Liver (tissue), 9 donors: ENCODE measurements around the gene IRF6. TPM values are rescaled to one million over a fixed set of nuclear protein-coding genes. Genes with fewer than 3 reads are reported as not detected.

Source experiments
- DNase-seq: peaks from one replicate; pipeline ENCODE4 v3.0.0-alpha.2; 2017; ENCODE audit warnings: low spot score
- H3K27ac ChIP-seq, 2 donors: one replicate each; pipeline ENCODE4 v1.7.0; 2013; ENCODE audit warnings: inconsistent platforms in 2 of 2, low read length in 2 of 2, control low read depth in 1 of 2, low read depth in 1 of 2, mild to moderate bottlenecking in 1 of 2
- H3K27me3 ChIP-seq, 4 donors: one replicate each; pipeline versions ENCODE4 v1.6.1 to v1.7.0; 2013; ENCODE audit warnings: low read length in 3 of 4, inconsistent platforms in 1 of 4, mild to moderate bottlenecking in 1 of 4, moderate library complexity in 1 of 4; ENCODE audit not compliant: control insufficient read depth in 4 of 4, insufficient read depth in 4 of 4
- H3K36me3 ChIP-seq, 4 donors: one replicate each; pipeline versions ENCODE4 v1.6.1 to v1.7.0; 2013; ENCODE audit warnings: low read length in 3 of 4, mild to moderate bottlenecking in 3 of 4, low read depth in 1 of 4, moderate library complexity in 1 of 4; ENCODE audit not compliant: control insufficient read depth in 4 of 4, insufficient read depth in 3 of 4
- H3K4me1 ChIP-seq, 4 donors: one replicate each; pipeline versions ENCODE4 v1.6.1 to v1.7.0; 2013; ENCODE audit warnings: low read length in 3 of 4, mild to moderate bottlenecking in 3 of 4, moderate library complexity in 1 of 4; ENCODE audit not compliant: control insufficient read depth in 4 of 4, insufficient read depth in 4 of 4
- H3K4me3 ChIP-seq, 3 donors: one replicate each; pipeline versions ENCODE4 v1.6.1 to v1.7.0; 2013; ENCODE audit warnings: low read length in 3 of 3, control low read depth in 1 of 3, low read depth in 1 of 3, mild to moderate bottlenecking in 1 of 3
- H3K9ac ChIP-seq, 2 donors: one replicate each; pipeline ENCODE4 v1.7.0; 2013; ENCODE audit warnings: low read length in 2 of 2, mild to moderate bottlenecking in 2 of 2, moderate library complexity in 2 of 2, control low read depth in 1 of 2, low read depth in 1 of 2
- H3K9me3 ChIP-seq, 4 donors: one replicate each; pipeline versions ENCODE4 v1.6.1 to v1.7.0; 2013; ENCODE audit warnings: low read length in 3 of 4; ENCODE audit not compliant: control insufficient read depth in 4 of 4
- EGR1 ChIP-seq, 2 donors: IDR thresholded peaks; 2 replicates each; pipeline ENCODE4 v1.6.1; 2016 to 2018; ENCODE audit warnings: antibody characterized with exemption in 2 of 2, low read depth in 2 of 2
- FOXA1 ChIP-seq: IDR thresholded peaks from 2 replicates; pipeline ENCODE4 v1.6.1; 2016; ENCODE audit warnings: antibody characterized with exemption
- FOXA2 ChIP-seq: IDR thresholded peaks from 2 replicates; pipeline ENCODE4 v1.6.1; 2016; ENCODE audit warnings: antibody characterized with exemption
- GABPA ChIP-seq, 2 donors: IDR thresholded peaks in 1 of 2; conservative IDR thresholded peaks in 1 of 2; 2 replicates each; pipeline ENCODE4 v1.6.1; 2016; ENCODE audit warnings: antibody characterized with exemption in 2 of 2, mild to moderate bottlenecking in 1 of 2, moderate library complexity in 1 of 2
- HNF4A ChIP-seq, 2 donors: conservative IDR thresholded peaks; 2 replicates each; pipeline ENCODE4 v1.6.1; 2016; ENCODE audit warnings: antibody characterized with exemption in 2 of 2, mild to moderate bottlenecking in 2 of 2
- HNF4G ChIP-seq: IDR thresholded peaks from 2 replicates; pipeline ENCODE4 v1.6.1; 2016; ENCODE audit warnings: antibody characterized with exemption
- JUND ChIP-seq, 2 donors: IDR thresholded peaks; 2 replicates each; pipeline ENCODE4 v1.6.1; 2016; ENCODE audit warnings: antibody characterized with exemption in 2 of 2
- NR2F2 ChIP-seq: IDR thresholded peaks from 2 replicates; pipeline ENCODE4 v1.6.1; 2016; ENCODE audit warnings: antibody characterized with exemption
- RAD21 ChIP-seq, 2 donors: IDR thresholded peaks; 2 replicates each; pipeline ENCODE4 v1.6.1; 2016; ENCODE audit warnings: antibody characterized with exemption in 2 of 2, mild to moderate bottlenecking in 2 of 2
- RXRA ChIP-seq, 2 donors: IDR thresholded peaks; 2 replicates each; pipeline ENCODE4 v1.6.1; 2017 to 2018; ENCODE audit warnings: antibody characterized with exemption in 2 of 2, mild to moderate bottlenecking in 1 of 2
- SP1 ChIP-seq: IDR thresholded peaks from 2 replicates; pipeline ENCODE4 v1.6.1; 2018; ENCODE audit warnings: antibody characterized with exemption, mild to moderate bottlenecking
- TAF1 ChIP-seq: conservative IDR thresholded peaks from 2 replicates; pipeline ENCODE4 v1.6.1; 2016; ENCODE audit warnings: antibody characterized with exemption, mild to moderate bottlenecking
- YY1 ChIP-seq: IDR thresholded peaks from 2 replicates; pipeline ENCODE4 v1.6.1; 2016; ENCODE audit warnings: antibody characterized with exemption, mild to moderate bottlenecking
- ZBTB33 ChIP-seq: IDR thresholded peaks from 2 replicates; pipeline ENCODE4 v1.6.1; 2016; ENCODE audit warnings: antibody characterized with exemption
- WGBS: extraction: QIAGEN DNeasy Blood & Tissue Kit; methylation state at CpG from one replicate; pipeline ENCODE4 v1.1.7; 2013; 5-methylcytosine and 5-hydroxymethylcytosine counted together
- polyA plus RNA-seq, 2 donors: library from polyadenylated mRNA; stranded (reverse) in 1 of 2; unstranded in 1 of 2; fragments of 200-250 nt in 1 of 2; fragments of >200 nt in 1 of 2; fragmentation: Nextera tagmentation in 1 of 2; extraction: Ambion mirVana in 1 of 2; gene quantifications; one replicate each; pipeline versions ENCODE4 v1.2.1 to v1.2.3, GENCODE V29; 2013 to 2015
- total RNA-seq, 2 donors: library from RNA; depleted of rRNA; stranded (reverse); fragments of >200 nt; gene quantifications; one replicate each; pipeline ENCODE4 v1.2.3, GENCODE V29; 2014
- TF ChIP-seq, protein P1 (sequence below): fragments of 150-350 bp; IDR thresholded peaks from 2 replicates; pipeline ENCODE4 v1.5.1; 2017; ENCODE audit warnings: improper control_type of control experiment, low read depth, low read length; ENCODE audit not compliant: missing input control
- TF ChIP-seq, protein P2 (sequence below): IDR thresholded peaks from 2 replicates; pipeline ENCODE4 v1.6.1; 2016; ENCODE audit warnings: antibody characterized with exemption
- TF ChIP-seq, protein P3 (sequence below): IDR thresholded peaks from 2 replicates; pipeline ENCODE4 v1.6.1; 2016; ENCODE audit warnings: antibody characterized with exemption, mild to moderate bottlenecking
- TF ChIP-seq, protein P4 (sequence below): IDR thresholded peaks from 2 replicates; pipeline ENCODE4 v1.6.1; 2016; ENCODE audit warnings: antibody characterized with exemption
- donor health status: healthy.
- donor health status: healthy.
- donor health status: healthy.
- donor health status: healthy.
- donor health status: healthy.

Gene IRF6
- total and polyA plus RNA-seq, 4 donors = 0.51 to 29.3 (median 14.3) TPM

- no peaks in the 10 kb centered on the region for H3K27me3 ChIP-seq
- TF ChIP-seq YY1 (no peak), EGR1 (IDR thresholded peaks at IDR 0.05; ENCODE audit: low read depth in 2 of 2) (no peak), NR2F2 (no peak), HNF4G (no peak), RAD21 (IDR thresholded peaks at IDR 0.05) (no peak), ZBTB33 (no peak), GABPA (IDR thresholded peaks at IDR 0.05 in 1 of 2, conservative IDR thresholded peaks at IDR 0.05 in 1 of 2) (no peak), FOXA1 (no peak), FOXA2 (no peak), RXRA (IDR thresholded peaks at IDR 0.05) (no peak), SP1 (no peak), TAF1 (no peak), JUND (IDR thresholded peaks at IDR 0.05) (no peak), HNF4A (conservative IDR thresholded peaks at IDR 0.05) (no peak)
- TF ChIP-seq, protein P1, sequence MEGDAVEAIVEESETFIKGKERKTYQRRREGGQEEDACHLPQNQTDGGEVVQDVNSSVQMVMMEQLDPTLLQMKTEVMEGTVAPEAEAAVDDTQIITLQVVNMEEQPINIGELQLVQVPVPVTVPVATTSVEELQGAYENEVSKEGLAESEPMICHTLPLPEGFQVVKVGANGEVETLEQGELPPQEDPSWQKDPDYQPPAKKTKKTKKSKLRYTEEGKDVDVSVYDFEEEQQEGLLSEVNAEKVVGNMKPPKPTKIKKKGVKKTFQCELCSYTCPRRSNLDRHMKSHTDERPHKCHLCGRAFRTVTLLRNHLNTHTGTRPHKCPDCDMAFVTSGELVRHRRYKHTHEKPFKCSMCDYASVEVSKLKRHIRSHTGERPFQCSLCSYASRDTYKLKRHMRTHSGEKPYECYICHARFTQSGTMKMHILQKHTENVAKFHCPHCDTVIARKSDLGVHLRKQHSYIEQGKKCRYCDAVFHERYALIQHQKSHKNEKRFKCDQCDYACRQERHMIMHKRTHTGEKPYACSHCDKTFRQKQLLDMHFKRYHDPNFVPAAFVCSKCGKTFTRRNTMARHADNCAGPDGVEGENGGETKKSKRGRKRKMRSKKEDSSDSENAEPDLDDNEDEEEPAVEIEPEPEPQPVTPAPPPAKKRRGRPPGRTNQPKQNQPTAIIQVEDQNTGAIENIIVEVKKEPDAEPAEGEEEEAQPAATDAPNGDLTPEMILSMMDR = no peak
- TF ChIP-seq, protein P2, sequence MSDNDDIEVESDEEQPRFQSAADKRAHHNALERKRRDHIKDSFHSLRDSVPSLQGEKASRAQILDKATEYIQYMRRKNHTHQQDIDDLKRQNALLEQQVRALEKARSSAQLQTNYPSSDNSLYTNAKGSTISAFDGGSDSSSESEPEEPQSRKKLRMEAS = no peak
- TF ChIP-seq, protein P3, sequence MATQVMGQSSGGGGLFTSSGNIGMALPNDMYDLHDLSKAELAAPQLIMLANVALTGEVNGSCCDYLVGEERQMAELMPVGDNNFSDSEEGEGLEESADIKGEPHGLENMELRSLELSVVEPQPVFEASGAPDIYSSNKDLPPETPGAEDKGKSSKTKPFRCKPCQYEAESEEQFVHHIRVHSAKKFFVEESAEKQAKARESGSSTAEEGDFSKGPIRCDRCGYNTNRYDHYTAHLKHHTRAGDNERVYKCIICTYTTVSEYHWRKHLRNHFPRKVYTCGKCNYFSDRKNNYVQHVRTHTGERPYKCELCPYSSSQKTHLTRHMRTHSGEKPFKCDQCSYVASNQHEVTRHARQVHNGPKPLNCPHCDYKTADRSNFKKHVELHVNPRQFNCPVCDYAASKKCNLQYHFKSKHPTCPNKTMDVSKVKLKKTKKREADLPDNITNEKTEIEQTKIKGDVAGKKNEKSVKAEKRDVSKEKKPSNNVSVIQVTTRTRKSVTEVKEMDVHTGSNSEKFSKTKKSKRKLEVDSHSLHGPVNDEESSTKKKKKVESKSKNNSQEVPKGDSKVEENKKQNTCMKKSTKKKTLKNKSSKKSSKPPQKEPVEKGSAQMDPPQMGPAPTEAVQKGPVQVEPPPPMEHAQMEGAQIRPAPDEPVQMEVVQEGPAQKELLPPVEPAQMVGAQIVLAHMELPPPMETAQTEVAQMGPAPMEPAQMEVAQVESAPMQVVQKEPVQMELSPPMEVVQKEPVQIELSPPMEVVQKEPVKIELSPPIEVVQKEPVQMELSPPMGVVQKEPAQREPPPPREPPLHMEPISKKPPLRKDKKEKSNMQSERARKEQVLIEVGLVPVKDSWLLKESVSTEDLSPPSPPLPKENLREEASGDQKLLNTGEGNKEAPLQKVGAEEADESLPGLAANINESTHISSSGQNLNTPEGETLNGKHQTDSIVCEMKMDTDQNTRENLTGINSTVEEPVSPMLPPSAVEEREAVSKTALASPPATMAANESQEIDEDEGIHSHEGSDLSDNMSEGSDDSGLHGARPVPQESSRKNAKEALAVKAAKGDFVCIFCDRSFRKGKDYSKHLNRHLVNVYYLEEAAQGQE = no peak
- TF ChIP-seq, protein P4, sequence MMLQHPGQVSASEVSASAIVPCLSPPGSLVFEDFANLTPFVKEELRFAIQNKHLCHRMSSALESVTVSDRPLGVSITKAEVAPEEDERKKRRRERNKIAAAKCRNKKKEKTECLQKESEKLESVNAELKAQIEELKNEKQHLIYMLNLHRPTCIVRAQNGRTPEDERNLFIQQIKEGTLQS = no peak
- no peaks in the 10 kb centered on the region for H3K9me3 ChIP-seq
- H3K9ac ChIP-seq = no peak overlapping the region
- H3K36me3 ChIP-seq = no peaks in the 10 kb centered on the region
- no peak overlapping the region for H3K27ac ChIP-seq
- 41% methylated on average over 1 of the region's 1 CpG for WGBS
- DNase-seq = no peak
- no peaks in the 10 kb centered on the region for H3K4me1 ChIP-seq
- H3K4me3 ChIP-seq = no peak overlapping the region
Observed at GRCh38 chr1:209819058-209819457, 13.1 kb upstream of the IRF6 start.
